PC-3 (cell line): ENCODE data around the gene NDEL1. TPM values are rescaled to one million over a fixed set of nuclear protein-coding genes. Genes with fewer than 3 reads are reported as not detected.

Experiments used
- ATAC-seq: fragments of 200-7000 bp; cut with Tn5 transposase; 2 replicates; pipeline ENCODE4 v1.9.1; 2020; ENCODE audit warnings: mild to moderate bottlenecking, moderate library complexity
- BruUV-seq: library from RNA; stranded (reverse); fragments of 400-500 nt; replicated peaks from 2 replicates; lab custom pipeline; 2021; lab: Mats Ljungman, UMichigan
- CTCF ChIA-PET: fragments of 300-600 bp; sonication (Branson Sonifier 250); formaldehyde crosslinking; loops from one replicate; lab custom pipeline; 2022; ENCODE audit warnings: antibody characterized with exemption; lab: Charles Lee
- POLR2A ChIA-PET: fragments of 300-600 bp; sonication (Branson Sonifier 250); formaldehyde crosslinking; loops from one replicate; lab custom pipeline; 2022; ENCODE audit warnings: antibody characterized with exemption; ENCODE audit not compliant: unreplicated experiment; lab: Charles Lee
- DNase-seq: peaks from one replicate; pipeline ENCODE4 v3.0.0-alpha.2; 2015
- H2AFZ ChIP-seq: fragments of 300-600 bp; sonication (generic); 2 replicates; pipeline ENCODE4 v1.6.0; 2016; ENCODE audit warnings: antibody characterized with exemption, low read length
- H3F3A ChIP-seq: fragments of 300-600 bp; sonication (generic); one replicate; pipeline ENCODE4 v1.6.0; 2017; ENCODE audit warnings: antibody characterized with exemption, low read length, control low read depth, mild to moderate bottlenecking; ENCODE audit not compliant: unreplicated experiment
- H3K27ac ChIP-seq: fragments of 300-600 bp; sonication (generic); 2 replicates; pipeline ENCODE4 v1.5.1; 2016; ENCODE audit warnings: mild to moderate bottlenecking, low read length
- H3K27me3 ChIP-seq: fragments of 300-600 bp; sonication (generic); 2 replicates; pipeline ENCODE4 v1.6.1; 2016; ENCODE audit warnings: low read length, mixed read lengths
- H3K36me3 ChIP-seq: fragments of 300-600 bp; sonication (generic); 2 replicates; pipeline ENCODE4 v1.6.1; 2016; ENCODE audit warnings: low read depth, mixed run types, low read length, mixed read lengths
- H3K4me1 ChIP-seq: fragments of 300-600 bp; sonication (generic); 2 replicates; pipeline ENCODE4 v1.5.1; 2016; ENCODE audit warnings: low read length; ENCODE audit not compliant: insufficient read depth
- H3K4me2 ChIP-seq: fragments of 300-600 bp; sonication (generic); 2 replicates; pipeline ENCODE4 v1.6.0; 2016; ENCODE audit warnings: low read length
- H3K4me3 ChIP-seq: fragments of 300-600 bp; sonication (generic); 2 replicates; pipeline ENCODE4 v1.5.1; 2016; ENCODE audit warnings: mild to moderate bottlenecking, low read length, mixed read lengths
- H3K79me2 ChIP-seq: fragments of 300-600 bp; sonication (generic); 2 replicates; pipeline ENCODE4 v1.6.1; 2017; ENCODE audit warnings: low read length, mixed read lengths
- H3K9ac ChIP-seq: fragments of 300-600 bp; sonication (generic); 2 replicates; pipeline ENCODE4 v1.6.0; 2016; ENCODE audit warnings: mild to moderate bottlenecking, low read length
- H3K9me2 ChIP-seq: fragments of 300-600 bp; sonication (generic); replicated peaks from 2 replicates; pipeline ENCODE4 v1.6.1; 2016; ENCODE audit warnings: mixed run types, low read length, mixed read lengths
- H3K9me3 ChIP-seq: fragments of 300-600 bp; sonication (generic); 2 replicates; pipeline ENCODE4 v1.6.1; 2016; ENCODE audit warnings: low read length, mixed read lengths
- H4K20me1 ChIP-seq: fragments of 300-600 bp; sonication (generic); 2 replicates; pipeline ENCODE4 v1.6.1; 2016; ENCODE audit warnings: low read length, mixed read lengths
- CTCF ChIP-seq: fragments of 300-600 bp; sonication (generic); conservative IDR thresholded peaks from 2 replicates; pipeline ENCODE4 v1.5.1; 2017; ENCODE audit warnings: antibody characterized with exemption, low read depth, mild to moderate bottlenecking, low read length
- EZH2 ChIP-seq: fragments of 300-600 bp; sonication (generic); IDR thresholded peaks from one replicate; pipeline ENCODE4 v1.6.1; 2017; ENCODE audit warnings: antibody characterized with exemption, mild to moderate bottlenecking, low read length; ENCODE audit not compliant: unreplicated experiment
- EZH2phosphoT487 ChIP-seq: fragments of 300-600 bp; sonication (generic); IDR thresholded peaks from 2 replicates; pipeline ENCODE4 v1.6.1; 2018; ENCODE audit warnings: mild to moderate bottlenecking, antibody characterized with exemption, low read length, borderline replicate concordance
- intact Hi-C: fragments of 100-400 bp; cut with micrococcal nuclease; formaldehyde crosslinking; loops from 2 replicates; pipeline ENCODE4 v1.9.0; 2023
- total RNA-seq: library from RNA; depleted of rRNA; stranded (reverse); fragments of >200 nt; gene quantifications from 2 replicates; pipeline ENCODE4 v1.2.3, GENCODE V29; 2014

Gene NDEL1
- total RNA-seq, 1 experiment from 2014 or later: 32.7 TPM

- DNase-seq (no peak), ATAC-seq (no peak)
- Histone ChIP-seq H3K9ac (no peak overlapping the region), H3K9me3 (no peaks in the 10 kb centered on the region), H3K79me2 (peaks cover 50% of the 10 kb centered on the region), H4K20me1 (peaks cover 5% of the 10 kb centered on the region; the same call in 1 of the 2 replicates), H3K4me2 (no peak overlapping the region), H3F3A (no peaks in the 10 kb centered on the region), H3K9me2 (no peaks in the 10 kb centered on the region), H2AFZ (no peak overlapping the region), H3K36me3 (peaks cover 17% of the 10 kb centered on the region), H3K27me3 (no peaks in the 10 kb centered on the region), H3K4me1 (no peaks in the 10 kb centered on the region), H3K4me3 (no peak overlapping the region), H3K27ac (no peak overlapping the region)
- TF ChIP-seq EZH2 (no peak), EZH2phosphoT487 (no peak), CTCF (no peak)
- CTCF ChIA-PET: no interaction called here
- intact Hi-C loops: no loop called here
- no TSS peak for BruUV-seq
- POLR2A ChIA-PET: no interaction called here
Observed at GRCh38 chr17:8443756-8444155, 8.1 kb downstream of the NDEL1 start.

- Histone ChIP-seq H3K27me3 (no peaks in the 10 kb centered on the region), H3K9me3 (no peaks in the 10 kb centered on the region), H3K9ac (no peak overlapping the region), H3K79me2 (peaks cover 43% of the 10 kb centered on the region), H3K9me2 (no peaks in the 10 kb centered on the region), H4K20me1 (peaks cover 5% of the 10 kb centered on the region; the same call in 1 of the 2 replicates), H3K27ac (no peak overlapping the region), H3K4me1 (no peaks in the 10 kb centered on the region), H3K36me3 (peaks cover 21% of the 10 kb centered on the region), H3K4me3 (no peak overlapping the region), H2AFZ (no peak overlapping the region), H3K4me2 (no peak overlapping the region), H3F3A (no peaks in the 10 kb centered on the region)
- ChIA-PET POLR2A (no interaction called here), CTCF (no interaction called here)
- TF ChIP-seq EZH2 (no peak), EZH2phosphoT487 (no peak), CTCF (no peak)
- DNase-seq (no peak), ATAC-seq (no peak)
- no TSS peak for BruUV-seq
- intact Hi-C loops: no loop called here
Observed at GRCh38 chr17:8444494-8444893, 8.8 kb downstream of the NDEL1 start.

GRCh38 chr17:8445536-8445935 lies 9.9 kb downstream of the NDEL1 start:
- no peaks in the 10 kb centered on the region for H3K9me3 ChIP-seq
- intact Hi-C loops: no loop called here
- H3K4me3 ChIP-seq: no peak overlapping the region
- no peak overlapping the region for H3K9ac ChIP-seq
- ChIA-PET POLR2A (no interaction called here), CTCF (no interaction called here)
- no peaks in the 10 kb centered on the region for H3K4me1 ChIP-seq
- peaks cover 21% of the 10 kb centered on the region for H3K36me3 ChIP-seq
- H3K79me2 ChIP-seq: peaks cover 33% of the 10 kb centered on the region
- no peaks in the 10 kb centered on the region for H3K27me3 ChIP-seq
- no peaks in the 10 kb centered on the region for H3K9me2 ChIP-seq
- H4K20me1 ChIP-seq: peaks cover 5% of the 10 kb centered on the region; the same call in 1 of the 2 replicates
- no peak overlapping the region for H3K27ac ChIP-seq
- no peaks in the 10 kb centered on the region for H3F3A ChIP-seq
- no peak for ATAC-seq
- no peak overlapping the region for H3K4me2 ChIP-seq
- DNase-seq: no peak
- no TSS peak for BruUV-seq
- TF ChIP-seq EZH2phosphoT487: no peak
- no peak for TF ChIP-seq EZH2
- TF ChIP-seq CTCF: no peak
- H2AFZ ChIP-seq: no peak overlapping the region
